GM10266 (cell line): ENCODE measurements around the gene PUS3.

Source experiments
- DNase-seq: peaks from one replicate; pipeline ENCODE4 v3.0.0; 2012; ENCODE audit errors: extremely low spot score
- TF ChIP-seq, protein P1 (sequence below): IDR thresholded peaks from 2 replicates; pipeline ENCODE4 v1.5.1; 2012; ENCODE audit warnings: mild to moderate bottlenecking, low read depth; ENCODE audit not compliant: control insufficient read depth, insufficient read depth; ENCODE audit errors: missing control alignments

PUS3 gene

DNA sequence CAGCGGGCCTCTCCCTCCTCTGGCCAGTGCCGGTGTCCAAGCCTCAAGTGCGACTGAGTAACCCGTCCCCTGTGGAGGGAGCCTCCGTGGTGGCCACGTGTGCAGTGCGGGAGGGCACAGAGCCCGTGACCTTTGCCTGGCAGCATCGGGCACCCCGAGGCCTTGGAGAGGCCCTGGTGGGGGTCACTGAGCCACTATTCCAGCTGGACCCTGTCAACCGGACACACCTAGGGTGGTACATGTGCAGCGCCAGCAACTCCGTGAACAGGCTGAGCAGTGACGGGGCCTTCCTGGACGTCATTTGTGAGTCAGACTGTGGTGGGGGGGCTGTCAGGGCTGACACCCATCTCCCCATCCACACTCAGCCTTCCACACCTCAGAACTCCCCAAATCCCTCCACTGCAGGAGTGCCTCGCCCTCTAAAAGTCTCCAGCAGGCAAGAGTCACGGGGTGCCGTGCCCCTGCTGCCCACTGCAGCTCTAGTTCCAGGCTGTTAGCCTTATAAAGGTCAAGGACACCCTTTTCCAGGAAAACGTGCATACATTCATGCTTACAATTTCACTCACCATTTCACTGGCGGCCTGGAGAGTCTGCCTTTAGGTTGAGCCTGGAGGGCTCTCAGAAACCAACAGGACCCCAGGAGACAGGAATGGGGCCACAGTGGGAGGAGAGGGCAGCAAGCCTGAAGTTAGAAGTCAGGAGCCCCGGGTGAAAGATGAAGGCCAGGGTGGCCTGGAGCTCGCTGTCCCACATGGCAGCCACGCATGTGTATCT, 45.5 kb upstream of the PUS3 start:
- no peak for DNase-seq
- TF ChIP-seq, protein P1, sequence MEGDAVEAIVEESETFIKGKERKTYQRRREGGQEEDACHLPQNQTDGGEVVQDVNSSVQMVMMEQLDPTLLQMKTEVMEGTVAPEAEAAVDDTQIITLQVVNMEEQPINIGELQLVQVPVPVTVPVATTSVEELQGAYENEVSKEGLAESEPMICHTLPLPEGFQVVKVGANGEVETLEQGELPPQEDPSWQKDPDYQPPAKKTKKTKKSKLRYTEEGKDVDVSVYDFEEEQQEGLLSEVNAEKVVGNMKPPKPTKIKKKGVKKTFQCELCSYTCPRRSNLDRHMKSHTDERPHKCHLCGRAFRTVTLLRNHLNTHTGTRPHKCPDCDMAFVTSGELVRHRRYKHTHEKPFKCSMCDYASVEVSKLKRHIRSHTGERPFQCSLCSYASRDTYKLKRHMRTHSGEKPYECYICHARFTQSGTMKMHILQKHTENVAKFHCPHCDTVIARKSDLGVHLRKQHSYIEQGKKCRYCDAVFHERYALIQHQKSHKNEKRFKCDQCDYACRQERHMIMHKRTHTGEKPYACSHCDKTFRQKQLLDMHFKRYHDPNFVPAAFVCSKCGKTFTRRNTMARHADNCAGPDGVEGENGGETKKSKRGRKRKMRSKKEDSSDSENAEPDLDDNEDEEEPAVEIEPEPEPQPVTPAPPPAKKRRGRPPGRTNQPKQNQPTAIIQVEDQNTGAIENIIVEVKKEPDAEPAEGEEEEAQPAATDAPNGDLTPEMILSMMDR = no peak

DNA sequence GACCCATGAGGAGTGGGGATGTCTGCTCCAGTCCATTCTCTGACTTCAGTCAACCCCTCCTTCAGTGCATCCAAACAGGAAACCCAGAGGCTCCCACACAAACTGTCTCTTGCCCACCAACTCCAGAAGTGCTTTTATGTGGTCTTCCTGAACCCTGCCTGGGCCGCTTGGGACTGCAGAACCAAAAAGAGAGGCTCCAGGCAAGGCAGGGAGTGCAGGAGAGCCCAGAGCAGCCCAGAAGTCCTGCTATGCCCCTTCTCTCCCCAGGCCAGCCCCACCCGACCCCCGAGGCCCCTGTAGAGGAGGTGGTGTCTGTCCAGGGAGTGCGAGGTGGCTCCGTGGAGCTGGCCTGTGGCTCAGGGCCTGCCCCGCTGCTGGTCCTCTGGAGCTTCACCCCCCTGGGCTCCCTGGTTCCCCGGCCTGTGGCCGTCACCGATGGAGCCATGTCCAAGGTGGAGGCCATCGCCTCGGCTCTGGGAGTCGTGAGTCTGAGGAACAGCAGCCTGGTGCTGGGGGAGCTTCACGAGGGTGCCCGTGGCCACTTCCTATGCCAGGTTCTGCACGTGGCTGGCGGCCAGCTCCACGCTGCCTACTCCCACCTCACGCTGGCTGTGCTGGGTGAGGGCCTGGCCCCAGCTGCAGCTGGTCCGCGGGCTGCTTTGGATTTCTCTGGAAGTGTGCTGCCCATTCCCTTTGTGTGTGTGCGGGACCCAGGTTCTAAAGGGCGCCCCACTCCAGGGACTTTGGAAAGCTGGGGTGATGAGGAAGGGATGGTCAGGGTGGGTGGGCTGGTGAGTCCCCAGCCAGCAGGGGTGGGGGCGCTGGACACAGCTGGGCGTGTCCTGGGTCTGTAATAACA, 44.6 kb upstream of the PUS3 start:
- TF ChIP-seq, protein P1 = no peak
- no peak for DNase-seq

DNA sequence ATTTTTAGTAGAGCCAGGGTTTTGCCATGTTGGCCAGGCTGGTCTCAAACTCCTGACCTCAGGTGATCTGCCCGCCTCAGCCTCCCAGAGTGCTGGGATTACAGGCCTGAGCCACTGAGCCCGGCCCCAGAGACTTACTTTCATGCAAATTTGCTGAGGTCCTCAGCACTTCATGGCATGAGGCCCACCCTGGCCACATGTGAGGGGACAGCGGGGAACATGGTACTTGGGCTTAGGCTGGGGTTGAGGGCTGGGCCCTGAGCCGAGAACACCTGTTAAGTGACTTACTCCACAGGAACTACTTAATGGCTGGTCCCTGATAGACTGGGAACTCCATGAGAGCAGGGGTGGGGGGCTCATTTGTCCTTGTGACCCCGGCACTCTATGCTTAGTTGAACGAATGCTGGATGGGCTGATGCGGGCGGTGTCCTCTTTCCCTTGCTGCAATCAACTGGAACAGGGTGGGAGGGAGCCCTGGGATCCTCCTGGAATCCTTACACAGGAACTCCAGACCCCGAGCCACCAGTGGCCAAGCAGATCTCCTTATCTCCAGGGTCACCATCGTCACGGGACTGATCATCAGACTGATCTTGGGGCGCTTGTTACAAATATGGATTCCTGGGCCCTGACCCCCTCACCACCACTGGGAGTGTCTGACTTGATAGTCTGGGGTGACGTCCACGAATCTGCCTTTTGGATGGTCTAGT, 43.9 kb upstream of the PUS3 start:
- TF ChIP-seq, protein P1 = no peak
- DNase-seq = no peak

GRCh38 chr11:125945797-125946520, 43.0 kb upstream of the PUS3 start, which contains the start of gene VSIG10L2:
Gene VSIG10L2, plus strand, starts transcription at chr11:125946044. Its CDS starts 12 bp downstream, at chr11:125946056.
- no peak for DNase-seq
- TF ChIP-seq, protein P1 = no peak

DNA sequence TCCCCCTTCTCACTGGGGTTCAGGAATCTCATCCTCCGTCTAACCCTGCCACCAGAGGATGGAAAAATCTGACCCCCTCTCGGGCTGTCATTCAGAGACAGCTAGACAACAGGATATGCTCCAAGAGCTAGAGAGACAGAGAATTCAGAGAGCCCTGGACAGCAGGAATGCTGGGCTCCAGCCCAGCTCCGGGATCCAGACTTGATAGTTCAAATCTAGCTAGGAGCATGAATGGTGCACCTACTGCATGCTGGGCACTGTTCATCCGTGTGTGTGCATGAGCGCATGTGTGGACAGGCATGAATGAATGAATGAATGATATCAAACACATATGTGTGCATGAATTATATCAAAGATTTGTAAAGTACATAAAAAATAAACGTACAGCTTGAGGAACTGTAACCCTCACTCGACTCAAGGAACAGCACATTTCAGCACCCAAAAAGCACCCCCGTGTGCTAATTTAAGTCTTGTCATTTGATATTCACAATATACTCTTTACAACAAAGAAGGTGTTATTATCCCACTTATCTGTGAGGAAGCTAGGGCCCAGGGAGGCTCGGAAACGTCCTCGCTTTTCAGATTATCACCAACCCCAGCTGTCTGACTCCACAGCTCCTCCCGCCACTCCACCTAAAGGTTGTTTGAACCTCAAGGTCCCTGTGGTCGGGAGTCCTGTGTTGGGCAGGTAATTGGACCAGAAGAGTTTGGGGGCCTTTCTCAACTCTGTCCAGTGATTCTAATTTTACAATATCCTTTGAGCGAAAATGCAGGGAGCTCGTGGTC, 42.2 kb upstream of the PUS3 start:
- TF ChIP-seq, protein P1 = no peak
- no peak for DNase-seq
